GM21619 (cell line): ENCODE results near the gene SLC25A6.
"Not testable (repeated sequence)": the region's sequence is repeated elsewhere in the genome, so short reads cannot be mapped to it uniquely, and the experiment has no call there.

ENCODE experiments used
- ATAC-seq: cut with Tn5 transposase; IDR thresholded peaks from one replicate; pipeline ENCODE4 v1.9.1; 2021; ENCODE audit not compliant: unreplicated experiment

Gene SLC25A6

GRCh38 chrX:1416327-1416784 lies 24.4 kb upstream of the SLC25A6 start:
- no peak for ATAC-seq

DNA sequence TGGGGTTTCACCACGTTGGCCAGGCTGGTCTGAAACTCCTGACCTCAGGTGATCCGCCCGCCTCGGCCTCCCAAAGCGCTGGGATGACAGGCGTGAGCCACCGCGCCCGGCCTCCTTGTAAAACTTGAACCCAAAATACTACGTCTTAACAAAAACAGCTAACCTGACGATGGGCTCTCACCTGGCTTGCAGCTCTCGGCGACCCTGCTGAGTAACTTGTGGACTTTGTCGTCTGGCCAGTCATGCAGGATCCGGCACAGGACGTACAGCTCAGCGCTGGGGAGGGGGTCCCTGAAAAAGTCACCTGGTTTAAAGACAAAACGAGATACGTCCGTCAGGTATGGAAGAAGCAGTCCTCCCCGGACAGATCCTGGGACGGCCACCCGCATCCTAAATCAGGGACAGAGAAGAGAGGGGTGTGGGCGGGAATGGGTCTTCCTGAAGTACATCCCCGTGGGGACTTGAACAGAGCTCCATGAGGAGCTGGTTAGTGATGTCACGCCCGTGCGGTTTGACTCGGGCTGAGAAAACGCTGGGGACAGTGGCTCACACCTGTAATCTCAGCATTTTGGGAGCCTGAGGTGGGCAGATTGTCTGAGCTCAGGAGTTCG lies 20.7 kb upstream of the SLC25A6 start:
- no peak for ATAC-seq

DNA sequence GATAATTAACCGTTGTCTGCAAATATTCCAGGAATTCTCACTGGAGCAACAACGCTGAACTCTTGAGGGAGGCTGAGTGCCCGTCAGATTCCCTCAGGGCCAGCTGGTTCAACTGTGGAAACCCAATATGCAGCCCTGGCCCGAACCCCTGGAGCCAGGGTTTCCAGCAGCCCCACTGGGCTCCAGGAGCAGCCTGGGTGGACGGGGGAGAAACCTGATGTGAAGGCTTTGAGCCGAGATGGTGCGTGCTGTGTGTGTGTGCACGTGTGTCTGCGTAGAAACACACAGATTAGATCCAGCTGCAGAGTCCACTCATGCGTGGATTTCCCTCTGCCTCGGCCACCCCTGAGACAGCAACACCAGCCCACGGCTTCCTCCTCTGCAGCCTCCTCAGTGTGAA lies 19.4 kb upstream of the SLC25A6 start:
- ATAC-seq = no peak

DNA sequence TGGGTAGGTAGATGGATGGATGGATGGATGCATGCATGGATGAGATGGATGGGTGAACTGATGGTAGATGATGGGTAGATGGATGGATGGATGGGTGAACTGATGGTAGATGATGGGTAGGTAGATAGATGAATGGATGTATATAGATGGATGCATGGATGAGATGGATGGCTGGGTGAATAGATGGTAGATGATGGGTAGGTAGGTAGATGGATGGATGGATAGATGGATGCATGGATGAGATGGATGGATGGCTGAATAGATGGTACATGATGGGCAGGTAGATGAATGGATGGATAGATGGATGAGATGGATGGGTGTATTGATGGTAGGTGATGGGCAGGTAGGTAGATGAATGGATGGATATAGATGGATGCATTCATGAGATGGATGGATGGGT lies 15.1 kb upstream of the SLC25A6 start:
- ATAC-seq = no peak

- ATAC-seq = not testable (repeated sequence)
These were observed 13.9 kb upstream of the SLC25A6 start for GRCh38 chrX:1405769-1406168.

GRCh38 chrX:1403867-1404266 lies 12.0 kb upstream of the SLC25A6 start:
- ATAC-seq = not testable (repeated sequence)

DNA sequence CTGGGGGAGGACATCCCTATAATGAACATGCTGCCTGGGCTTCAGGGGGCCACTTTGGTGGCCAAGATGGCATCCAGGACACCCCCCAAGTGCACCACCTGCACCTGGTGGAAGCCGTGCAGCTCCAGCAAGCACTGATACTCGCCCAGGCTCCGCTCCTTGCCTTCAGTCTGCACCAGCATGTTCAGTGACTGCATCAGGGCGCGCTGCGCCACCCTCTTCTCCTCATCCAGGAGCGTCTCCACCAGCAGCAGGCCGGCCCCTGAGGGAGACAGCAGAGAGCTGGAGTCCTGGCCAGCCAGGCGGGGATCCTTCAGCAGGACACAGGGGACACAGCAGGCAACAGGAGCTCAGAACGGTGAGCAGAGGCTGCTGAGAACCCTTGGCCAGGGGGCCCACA lies 11.3 kb upstream of the SLC25A6 start:
- ATAC-seq = no peak

DNA sequence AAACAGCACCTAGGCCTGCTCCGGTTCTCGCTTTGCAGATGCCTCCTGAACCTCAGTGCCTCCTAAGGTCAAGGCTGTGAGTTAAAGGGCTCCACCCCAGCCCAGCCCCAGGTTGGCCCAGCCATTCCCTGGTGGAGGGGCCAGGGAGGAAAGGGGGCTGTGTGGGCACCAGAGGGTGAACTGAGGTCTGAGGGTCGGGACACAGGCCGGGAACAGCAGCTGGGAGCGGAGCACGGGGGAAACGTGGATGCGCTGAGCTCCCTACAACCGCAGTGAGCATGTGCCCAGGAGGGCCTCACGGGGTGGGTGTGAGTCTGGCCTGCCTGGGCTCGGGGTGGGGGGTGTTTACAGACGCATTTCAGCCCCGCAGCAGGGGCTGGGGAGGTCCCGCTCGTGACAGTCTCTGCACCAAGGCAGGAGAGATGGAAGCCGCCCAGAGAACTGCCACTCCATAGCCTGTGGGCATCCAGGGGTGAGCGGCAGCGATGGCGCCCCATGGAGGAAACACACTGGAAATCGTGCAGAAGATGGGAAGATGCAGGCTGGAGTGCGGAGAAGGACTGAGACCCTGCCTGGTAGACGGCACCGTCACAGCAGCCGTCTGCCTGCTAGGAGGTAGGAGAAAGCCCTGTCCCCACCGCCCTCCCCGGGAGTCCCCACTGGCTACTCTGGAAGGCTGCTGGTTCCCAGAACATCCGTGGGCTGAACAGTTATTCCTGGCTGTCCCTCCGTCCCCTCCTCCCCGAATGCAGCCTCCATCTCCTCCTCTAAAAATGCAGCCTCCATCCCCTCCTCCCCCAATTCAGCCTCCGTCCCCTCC lies 9.9 kb upstream of the SLC25A6 start:
- ATAC-seq = no peak

GRCh38 chrX:1400742-1401471 lies 9.0 kb upstream of the SLC25A6 start:
- ATAC-seq = no peak

GRCh38 chrX:1400049-1400448 lies 8.1 kb upstream of the SLC25A6 start:
- ATAC-seq = no peak

DNA sequence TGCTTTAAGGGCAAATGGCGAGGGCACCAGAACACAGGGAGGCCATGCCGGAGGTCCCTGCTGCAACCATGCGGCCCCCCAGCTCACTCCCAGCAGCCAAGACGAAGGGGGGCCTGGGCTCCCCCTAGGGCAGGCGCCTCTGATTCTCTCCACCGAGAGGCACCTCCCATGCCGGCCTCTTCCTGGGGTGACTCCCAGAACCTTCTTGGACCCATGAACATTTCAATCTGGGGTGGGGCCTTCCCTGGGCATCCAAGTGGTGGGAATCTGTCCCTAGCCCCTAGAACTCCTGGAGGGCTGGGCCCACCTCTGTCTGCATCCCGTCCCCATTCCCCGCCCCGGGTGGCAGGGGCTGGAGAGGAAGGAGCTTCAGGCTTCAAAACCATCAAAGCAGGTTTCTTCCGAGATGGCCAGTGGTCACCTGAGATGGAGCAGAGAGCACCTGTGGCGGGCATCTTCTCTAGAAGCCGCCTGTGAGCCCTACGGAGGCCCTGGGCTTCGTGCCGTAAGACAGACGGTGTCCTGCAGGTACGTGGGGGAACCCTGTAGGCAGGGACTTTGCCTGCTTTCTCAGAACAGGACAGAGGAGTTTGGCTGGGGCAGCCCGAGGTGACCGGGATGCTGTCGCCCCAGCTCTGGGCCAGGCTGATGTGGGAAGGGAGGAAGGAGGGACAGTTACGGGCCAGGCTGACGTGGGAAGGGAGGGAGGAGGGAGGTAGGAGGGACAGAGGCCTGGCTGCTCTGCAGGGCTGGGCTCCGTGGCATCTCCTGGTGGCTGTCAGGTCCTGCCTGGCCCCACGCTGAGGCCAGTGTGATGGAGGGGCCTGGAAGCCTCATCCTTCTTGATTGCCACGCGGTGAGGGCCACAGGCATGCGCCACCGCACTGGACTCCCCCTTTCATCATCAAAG lies 6.8 kb upstream of the SLC25A6 start:
- ATAC-seq = no peak

DNA sequence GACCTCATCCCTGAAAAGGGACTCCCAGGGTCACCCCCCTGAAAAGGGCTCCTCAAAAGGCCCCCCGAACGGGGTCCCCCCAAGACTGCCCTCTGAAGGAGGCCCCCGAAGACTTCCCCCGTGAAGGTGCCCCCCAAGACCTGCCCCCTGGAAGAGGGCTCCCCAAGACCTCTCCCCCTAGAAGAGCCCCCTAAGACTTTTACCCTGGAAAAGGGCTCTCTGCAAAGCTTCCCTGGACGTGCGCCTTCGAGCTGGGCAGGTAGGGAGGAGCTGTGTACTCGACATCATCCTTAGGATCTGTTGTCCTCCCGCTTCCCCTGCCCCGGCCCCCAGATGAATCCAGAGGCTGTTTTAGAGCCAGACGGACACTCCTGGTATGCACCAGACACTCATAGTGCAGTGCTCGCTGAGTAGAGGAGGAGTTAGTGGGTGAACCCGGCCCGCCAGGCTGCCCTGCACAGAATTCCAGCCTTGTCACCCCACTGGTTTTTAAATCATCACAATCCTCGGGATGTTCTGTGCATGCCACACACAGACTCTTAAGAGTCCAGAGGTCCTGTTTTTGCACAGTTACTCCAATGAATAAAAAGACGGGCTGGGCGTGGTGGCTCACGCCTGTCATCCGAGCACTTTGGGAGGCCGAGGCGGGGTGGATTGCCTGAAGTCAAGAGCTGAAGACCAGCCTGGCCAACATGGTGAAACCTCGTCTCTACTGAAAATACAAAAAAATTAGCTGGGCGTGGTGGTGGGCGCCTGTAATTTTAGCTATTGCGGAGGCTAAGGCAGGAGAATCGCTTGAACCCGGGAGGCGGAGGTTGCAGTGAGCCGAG lies 5.7 kb upstream of the SLC25A6 start:
- ATAC-seq = no peak

DNA sequence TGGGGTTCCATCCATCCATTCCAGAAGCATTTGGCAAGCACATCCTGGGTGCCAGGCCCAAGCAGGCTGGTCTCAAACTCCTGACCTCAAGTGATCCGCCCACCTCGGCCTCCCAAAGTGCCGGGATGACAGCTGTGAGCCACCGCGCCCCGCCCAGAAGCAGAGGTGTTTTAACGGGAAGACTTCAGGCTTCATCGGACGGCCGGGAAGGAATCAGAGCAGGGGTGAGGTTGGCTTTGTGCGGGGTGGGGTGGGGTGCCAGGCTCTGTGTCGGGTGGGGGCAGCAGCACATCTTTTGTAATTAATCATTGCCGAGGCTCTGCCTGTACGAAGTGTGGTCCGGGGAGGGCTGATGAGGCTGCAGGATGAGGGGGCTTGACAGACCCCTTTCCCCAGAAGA lies 5.1 kb upstream of the SLC25A6 start:
- ATAC-seq = no peak

DNA sequence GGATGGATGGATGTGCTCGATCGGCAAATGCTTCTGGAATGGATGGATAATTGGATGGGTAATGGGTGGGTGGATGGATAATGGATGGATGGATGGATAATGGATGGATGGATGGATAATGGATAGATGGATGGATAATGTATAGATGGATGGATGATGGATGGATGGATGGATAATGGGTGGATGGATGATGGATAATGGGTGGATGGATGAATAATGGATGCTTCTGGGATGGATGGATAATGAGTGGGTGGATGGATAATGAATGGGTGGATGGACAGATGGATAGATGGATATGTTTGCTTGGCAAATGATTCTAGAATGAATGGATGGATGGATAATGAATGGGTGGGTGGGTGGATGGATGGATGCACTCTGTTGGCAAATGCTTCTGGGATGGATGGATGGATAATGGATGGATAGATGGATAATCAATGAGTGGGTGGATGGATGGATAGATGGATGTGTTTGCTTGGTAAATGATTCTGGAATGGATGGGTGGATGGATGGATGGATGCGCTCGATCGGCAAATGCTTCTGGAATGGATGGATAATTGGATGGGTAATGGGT lies 3.8 kb upstream of the SLC25A6 start:
- ATAC-seq = no peak

DNA sequence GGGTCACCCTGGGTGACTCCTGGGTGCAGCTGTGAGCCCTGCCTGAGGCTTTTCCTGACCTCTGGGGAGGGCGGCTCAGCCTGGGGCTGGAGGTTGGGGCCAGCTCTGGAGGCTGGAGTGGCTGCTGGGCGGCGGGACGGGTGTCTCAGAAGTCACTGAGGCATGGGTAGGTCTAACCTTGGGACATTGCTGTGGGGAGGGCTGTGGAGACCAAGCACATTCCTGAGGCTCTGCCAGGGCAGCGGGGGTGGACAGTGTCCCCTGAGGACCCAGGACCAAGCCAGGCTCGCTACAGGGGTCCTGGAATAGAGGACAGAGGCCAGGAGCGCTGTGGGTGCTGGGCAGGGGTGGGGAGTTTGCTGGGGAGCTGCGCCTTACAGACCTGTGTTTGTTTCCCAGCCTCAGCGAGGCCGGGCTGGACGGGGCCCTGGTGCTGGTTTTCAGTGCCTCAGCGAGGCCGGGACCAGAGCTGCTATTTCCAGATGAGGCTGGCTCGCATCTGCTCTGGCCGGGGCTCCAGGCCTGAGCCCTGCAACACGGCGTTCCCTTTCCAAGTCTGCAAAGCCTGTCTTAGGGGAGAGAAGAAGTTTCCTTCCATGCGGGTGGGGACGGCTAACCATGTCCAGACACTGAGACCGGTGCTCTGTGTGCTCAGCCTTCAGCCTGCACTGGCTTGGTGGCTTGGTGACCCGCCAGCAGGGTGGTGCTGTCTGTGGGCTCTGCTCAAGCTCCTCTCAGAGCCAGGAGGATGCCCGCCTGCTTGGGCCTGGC lies 3.0 kb upstream of the SLC25A6 start:
- ATAC-seq = no peak

DNA sequence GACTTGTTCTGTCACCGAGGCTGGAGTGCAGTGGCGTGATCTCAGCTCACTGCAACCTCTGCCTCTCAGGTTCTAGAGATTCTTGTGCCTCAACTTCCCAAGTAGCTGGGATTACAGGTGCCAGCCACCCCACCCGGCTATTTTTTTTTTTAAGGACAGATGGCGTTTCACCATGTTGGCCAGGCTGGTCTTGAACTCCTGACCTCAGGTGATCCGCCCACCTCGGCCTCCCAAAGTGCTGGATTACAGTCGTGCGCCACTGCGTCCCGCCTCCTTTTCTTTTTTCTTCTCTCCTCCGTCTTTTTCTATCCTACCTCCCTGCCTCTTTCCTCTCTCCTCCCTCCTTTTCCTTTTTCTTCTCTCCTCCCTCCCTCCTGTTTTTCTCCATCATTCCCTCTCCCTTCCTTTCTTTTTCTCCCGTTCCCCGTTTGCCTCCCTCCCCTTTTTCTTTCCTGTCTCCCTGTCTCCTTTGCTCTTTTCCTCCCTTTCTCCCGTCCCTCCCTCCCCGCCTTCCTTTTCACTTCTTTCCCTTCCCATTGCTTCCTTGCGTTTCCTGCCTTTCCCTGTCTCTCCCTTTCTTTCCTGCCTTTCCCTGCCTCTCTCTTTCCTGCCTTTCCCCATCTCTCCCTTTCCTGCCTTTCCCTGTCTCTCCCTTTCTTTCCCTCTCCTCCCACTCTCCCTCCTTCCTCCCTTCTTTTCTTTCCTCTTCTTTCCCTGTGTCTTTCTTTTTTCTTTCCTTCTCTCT lies 2.1 kb upstream of the SLC25A6 start:
- ATAC-seq = no peak

- peak; percentile 22 for ATAC-seq
These were observed 609 bp upstream of the SLC25A6 start for GRCh38 chrX:1392376-1393068.

DNA sequence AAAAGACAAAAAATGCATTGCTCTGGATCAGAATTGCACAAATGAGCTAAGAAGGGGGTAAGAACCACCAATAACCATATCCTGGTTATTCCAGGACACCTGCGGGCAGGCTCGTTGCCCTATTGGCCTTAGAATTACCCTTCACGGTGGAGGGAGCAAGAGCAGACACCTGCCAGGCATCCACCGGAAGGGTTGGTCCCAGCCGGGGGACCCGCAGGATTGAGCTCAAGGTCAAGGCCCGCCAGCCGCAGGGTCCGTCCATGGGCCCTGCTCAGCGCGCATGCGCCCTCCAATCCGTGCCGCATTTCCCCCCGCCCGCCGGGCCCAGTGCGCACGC lies 575 bp downstream of the SLC25A6 start:
- peak; percentile 34 for ATAC-seq
